OCI-LY1 (cell line): ENCODE measurements around the gene HMGN4.

ENCODE experiments used
- H2AFZ ChIP-seq: fragments of 200-600 bp; sonication (generic), shearing (Covaris generic); 2 replicates; pipeline ENCODE4 v1.6.0; 2014; ENCODE audit warnings: antibody characterized with exemption, mild to moderate bottlenecking, low read length
- H3F3A ChIP-seq: fragments of 200-600 bp; sonication (generic), shearing (Covaris generic); 2 replicates; pipeline ENCODE4 v1.6.0; 2014; ENCODE audit warnings: mild to moderate bottlenecking, antibody characterized with exemption, low read length, moderate library complexity; ENCODE audit not compliant: insufficient read depth
- H3K27ac ChIP-seq: fragments of 200-600 bp; sonication (generic); 2 replicates; pipeline ENCODE4 v1.5.1; 2014; ENCODE audit warnings: low read length, mixed run types, mild to moderate bottlenecking, low read depth; ENCODE audit not compliant: poor library complexity, severe bottlenecking
- H3K27me3 ChIP-seq: fragments of 200-600 bp; sonication (generic); 2 replicates; pipeline ENCODE4 v1.6.0; 2014; ENCODE audit warnings: antibody characterized with exemption, mild to moderate bottlenecking, low read length, moderate library complexity; ENCODE audit not compliant: insufficient read depth
- H3K36me3 ChIP-seq: fragments of 200-600 bp; sonication (generic); 2 replicates; pipeline ENCODE4 v1.6.1; 2014; ENCODE audit warnings: mild to moderate bottlenecking, antibody characterized with exemption, low read length, moderate library complexity, mixed read lengths; ENCODE audit not compliant: insufficient read depth
- H3K4me1 ChIP-seq: fragments of 200-600 bp; sonication (generic); 2 replicates; pipeline ENCODE4 v1.5.1; 2014; ENCODE audit warnings: mild to moderate bottlenecking, low read length, moderate library complexity; ENCODE audit not compliant: insufficient read depth, severe bottlenecking
- H3K4me2 ChIP-seq: fragments of 200-600 bp; sonication (generic), shearing (Covaris generic); 2 replicates; pipeline ENCODE4 v1.6.1; 2014; ENCODE audit warnings: low read length
- H3K4me3 ChIP-seq: fragments of 200-600 bp; sonication (generic); 2 replicates; pipeline ENCODE4 v1.5.1; 2014; ENCODE audit warnings: low read length, low read depth, mild to moderate bottlenecking, mixed read lengths; ENCODE audit not compliant: poor library complexity, severe bottlenecking
- H3K79me2 ChIP-seq: fragments of 200-600 bp; shearing (Covaris generic); 2 replicates; pipeline ENCODE4 v1.6.1; 2016; ENCODE audit warnings: mixed run types, low read length, mixed read lengths; ENCODE audit not compliant: insufficient read depth
- H3K9ac ChIP-seq: fragments of 200-600 bp; sonication (generic), shearing (Covaris generic); 2 replicates; pipeline ENCODE4 v1.6.1; 2014; ENCODE audit warnings: mild to moderate bottlenecking, low read length, mixed read lengths
- H3K9me2 ChIP-seq: fragments of 200-600 bp; sonication (generic), shearing (Covaris generic); 2 replicates; pipeline ENCODE4 v1.6.1; 2014; ENCODE audit warnings: low read depth, mild to moderate bottlenecking, low read length, mixed read lengths
- H3K9me3 ChIP-seq: fragments of 200-600 bp; shearing (Covaris generic); 2 replicates; pipeline ENCODE4 v1.6.1; 2014; ENCODE audit warnings: low read length, mixed read lengths
- H4K20me1 ChIP-seq: fragments of 200-600 bp; sonication (generic), shearing (Covaris generic); 2 replicates; pipeline ENCODE4 v1.6.0; 2016; ENCODE audit warnings: mild to moderate bottlenecking, low read length; ENCODE audit not compliant: insufficient read depth
- CTCF ChIP-seq: fragments of 200-600 bp; sonication (generic), shearing (Covaris generic); IDR thresholded peaks from 2 replicates; pipeline ENCODE4 v1.5.1; 2017; ENCODE audit warnings: mild to moderate bottlenecking, antibody characterized with exemption, low read length, moderate library complexity, mixed read lengths
- EZH2 ChIP-seq: fragments of 200-600 bp; sonication (generic), shearing (Covaris generic); IDR thresholded peaks from 2 replicates; pipeline ENCODE4 v1.8.0; 2017; ENCODE audit warnings: borderline replicate concordance, mixed run types, mild to moderate bottlenecking, antibody characterized with exemption, low read length, moderate library complexity, mixed read lengths

The HMGN4 gene

GRCh38 chr6:26578741-26579140 lies 40.6 kb downstream of the HMGN4 start:
- Histone ChIP-seq H3K9me3 (peaks cover 7% of the 10 kb centered on the region; the same call in 1 of the 2 replicates), H3F3A (no peaks in the 10 kb centered on the region), H3K27ac (no peak overlapping the region), H2AFZ (no peak overlapping the region), H3K9ac (no peak overlapping the region), H3K4me3 (no peak overlapping the region), H4K20me1 (no peaks in the 10 kb centered on the region), H3K27me3 (no peaks in the 10 kb centered on the region; the same call in 1 of the 2 replicates), H3K4me1 (peaks cover 13% of the 10 kb centered on the region), H3K4me2 (no peak overlapping the region), H3K79me2 (no peaks in the 10 kb centered on the region), H3K36me3 (no peaks in the 10 kb centered on the region), H3K9me2 (no peaks in the 10 kb centered on the region)
- TF ChIP-seq EZH2 (no peak), CTCF (no peak)

GRCh38 chr6:26581164-26581915 lies 43.2 kb downstream of the HMGN4 start:
- H4K20me1 ChIP-seq, result no peaks in the 10 kb centered on the region
- no peak overlapping the region for H2AFZ ChIP-seq
- peaks cover 13% of the 10 kb centered on the region for H3K4me1 ChIP-seq
- H3K4me2 ChIP-seq, result no peak overlapping the region
- peaks cover 7% of the 10 kb centered on the region; the same call in 1 of the 2 replicates for H3K9me3 ChIP-seq
- no peaks in the 10 kb centered on the region for H3F3A ChIP-seq
- H3K9ac ChIP-seq, result no peak overlapping the region
- H3K36me3 ChIP-seq, result no peaks in the 10 kb centered on the region
- H3K4me3 ChIP-seq, result no peak overlapping the region
- H3K9me2 ChIP-seq, result no peaks in the 10 kb centered on the region
- no peaks in the 10 kb centered on the region; the same call in 1 of the 2 replicates for H3K27me3 ChIP-seq
- no peaks in the 10 kb centered on the region for H3K79me2 ChIP-seq
- no peak for TF ChIP-seq EZH2
- TF ChIP-seq CTCF, result no peak
- H3K27ac ChIP-seq, result no peak overlapping the region

GRCh38 chr6:26588965-26589364 lies 50.8 kb downstream of the HMGN4 start:
- no peak overlapping the region for H3K4me2 ChIP-seq
- no peak overlapping the region for H3K27ac ChIP-seq
- no peak overlapping the region for H3K4me3 ChIP-seq
- no peak for TF ChIP-seq EZH2
- TF ChIP-seq CTCF, result no peak
- no peaks in the 10 kb centered on the region for H3K27me3 ChIP-seq
- no peaks in the 10 kb centered on the region for H4K20me1 ChIP-seq
- no peaks in the 10 kb centered on the region for H3K4me1 ChIP-seq
- no peak overlapping the region for H2AFZ ChIP-seq
- H3K9me2 ChIP-seq, result no peaks in the 10 kb centered on the region; the same call in 1 of the 2 replicates
- H3K9ac ChIP-seq, result no peak overlapping the region
- no peaks in the 10 kb centered on the region for H3K9me3 ChIP-seq
- H3K36me3 ChIP-seq, result no peaks in the 10 kb centered on the region
- H3F3A ChIP-seq, result no peaks in the 10 kb centered on the region
- H3K79me2 ChIP-seq, result no peaks in the 10 kb centered on the region
